Glomerular visceral epithelial cell (primary cell): Measurements from ENCODE around the gene CTXN3.

ENCODE experiments used
- DNase-seq: peaks from one replicate; pipeline ENCODE4 v3.0.0-alpha.2; 2016; ENCODE audit errors: extremely low spot score

CTXN3 gene

GRCh38 chr5:127697894-127698600 lies 49.2 kb downstream of the CTXN3 start:
- peak; percentile 86 for DNase-seq

GRCh38 chr5:127699416-127699815 lies 50.5 kb downstream of the CTXN3 start:
- DNase-seq: no peak

GRCh38 chr5:127700237-127700766 lies 51.4 kb downstream of the CTXN3 start:
- DNase-seq: no peak

GRCh38 chr5:127702434-127702833 lies 53.6 kb downstream of the CTXN3 start:
- no peak for DNase-seq

- no peak for DNase-seq
These were observed 54.2 kb downstream of the CTXN3 start, which contains the start of gene CCDC192 for GRCh38 chr5:127702926-127703561. Gene CCDC192 (plus strand): TSS chr5:127703391. CDS start chr5:127703446, 55 bp downstream.

GRCh38 chr5:127705120-127705892 lies 56.4 kb downstream of the CTXN3 start:
- DNase-seq: peak; percentile 72

GRCh38 chr5:127706691-127707090 lies 57.8 kb downstream of the CTXN3 start:
- no peak for DNase-seq

GRCh38 chr5:127707209-127707608 lies 58.3 kb downstream of the CTXN3 start:
- no peak for DNase-seq
